Measurements from ENCODE around the gene CYP21A2. TPM values are rescaled to one million over a fixed set of nuclear protein-coding genes. Genes with fewer than 3 reads are reported as not detected.
"Not testable (repeated sequence)": the region's sequence is repeated elsewhere in the genome, so short reads cannot be mapped to it uniquely, and the experiment has no call there.

The CYP21A2 gene
- total and polyA plus RNA-seq, 7 experiments from 2014 or later, result 0.32 to 1.1 (median 0.44) TPM; not detected in 3

GRCh38 chr6:32067521-32067920 is 29.3 kb downstream of the CYP21A2 start:
- DNase-seq; H3K9me3 Mint-ChIP-seq; H3K4me1 Mint-ChIP-seq; H3K27ac Mint-ChIP-seq; POLR2A ChIA-PET; ATAC-seq; H3K4me1 ChIP-seq (ENCODE audit: control insufficient read depth in 2 of 2, insufficient read depth in 2 of 2, low read length in 2 of 2); H3K4me3 ChIP-seq (ENCODE audit: low read length); H3K4me3 Mint-ChIP-seq; H3K27ac ChIP-seq (ENCODE audit: low read depth, low read length); H3K27me3 ChIP-seq (ENCODE audit: control insufficient read depth in 2 of 2, insufficient read depth in 2 of 2, low read length in 2 of 2); H3K9me3 ChIP-seq (ENCODE audit: control insufficient read depth in 2 of 3, low read length in 3 of 3); H3K27me3 Mint-ChIP-seq; H3K36me3 ChIP-seq (ENCODE audit: control insufficient read depth in 2 of 3, insufficient read depth in 3 of 3, low read length in 3 of 3); CTCF ChIA-PET; intact Hi-C loops (cut with micrococcal nuclease): not testable (repeated sequence)
- peaks cover 0 to 14% (median 0%) of the 10 kb centered on the region in 5 donors for H3K36me3 Mint-ChIP-seq

GRCh38 chr6:32068315-32068714 is 30.1 kb downstream of the CYP21A2 start:
- H3K27me3 Mint-ChIP-seq; H3K36me3 ChIP-seq (ENCODE audit: control insufficient read depth in 2 of 3, insufficient read depth in 3 of 3, low read length in 3 of 3); H3K4me1 Mint-ChIP-seq; DNase-seq; H3K4me3 ChIP-seq (ENCODE audit: low read length); H3K4me1 ChIP-seq (ENCODE audit: control insufficient read depth in 2 of 2, insufficient read depth in 2 of 2, low read length in 2 of 2); H3K27me3 ChIP-seq (ENCODE audit: control insufficient read depth in 2 of 2, insufficient read depth in 2 of 2, low read length in 2 of 2); intact Hi-C loops (cut with micrococcal nuclease); H3K27ac ChIP-seq (ENCODE audit: low read depth, low read length); POLR2A ChIA-PET; ATAC-seq; H3K4me3 Mint-ChIP-seq; H3K27ac Mint-ChIP-seq; H3K9me3 ChIP-seq (ENCODE audit: control insufficient read depth in 2 of 3, low read length in 3 of 3); H3K9me3 Mint-ChIP-seq; CTCF ChIA-PET: not testable (repeated sequence)
- peaks cover 0 to 17% (median 0%) of the 10 kb centered on the region in 5 donors for H3K36me3 Mint-ChIP-seq

GRCh38 chr6:32068867-32069266 is 30.7 kb downstream of the CYP21A2 start:
- CTCF ChIA-PET, result no interaction called here

GRCh38 chr6:32069460-32069859 is 31.2 kb downstream of the CYP21A2 start:
- ChIA-PET POLR2A (no interaction called here), CTCF (no interaction called here)
- H3K27ac Mint-ChIP-seq, result no peak overlapping the region
- H3K4me1 ChIP-seq (ENCODE audit: control insufficient read depth in 2 of 2, insufficient read depth in 2 of 2, low read length in 2 of 2), result no peaks in the 10 kb centered on the region
- DNase-seq, result no peak
- intact Hi-C loops (cut with micrococcal nuclease), result no loop called here
- H3K4me1 Mint-ChIP-seq, result peaks cover 0 to 3% (median 0%) of the 10 kb centered on the region in 7 donors
- no peaks in the 10 kb centered on the region for H3K9me3 ChIP-seq (ENCODE audit: control insufficient read depth in 2 of 3, low read length in 3 of 3)
- H3K36me3 ChIP-seq (ENCODE audit: control insufficient read depth in 2 of 3, insufficient read depth in 3 of 3, low read length in 3 of 3), result no peaks in the 10 kb centered on the region
- ATAC-seq, result no peak
- peaks cover 0 to 4% (median 0%) of the 10 kb centered on the region in 5 donors for H3K27me3 Mint-ChIP-seq
- H3K4me3 Mint-ChIP-seq, result no peak overlapping the region
- no peaks in the 10 kb centered on the region for H3K9me3 Mint-ChIP-seq
- H3K4me3 ChIP-seq (ENCODE audit: low read length), result no peak overlapping the region
- no peaks in the 10 kb centered on the region for H3K27me3 ChIP-seq (ENCODE audit: control insufficient read depth in 2 of 2, insufficient read depth in 2 of 2, low read length in 2 of 2)
- H3K36me3 Mint-ChIP-seq, result peaks cover 0 to 11% (median 0%) of the 10 kb centered on the region in 5 donors
- no peak overlapping the region for H3K27ac ChIP-seq (ENCODE audit: low read depth, low read length)

More at GRCh38 chr6:32068867-32069266, 30.7 kb downstream of the CYP21A2 start:
- Mint-ChIP-seq H3K36me3 (peaks cover 0 to 13% (median 0%) of the 10 kb centered on the region in 5 donors), H3K4me3 (no peak overlapping the region), H3K27ac (no peak overlapping the region), H3K27me3 (peaks cover 0 to 4% (median 0%) of the 10 kb centered on the region in 5 donors), H3K4me1 (peaks cover 0 to 3% (median 0%) of the 10 kb centered on the region in 7 donors), H3K9me3 (no peaks in the 10 kb centered on the region)
- Histone ChIP-seq H3K4me3 (ENCODE audit: low read length) (no peak overlapping the region), H3K4me1 (ENCODE audit: control insufficient read depth in 2 of 2, insufficient read depth in 2 of 2, low read length in 2 of 2) (no peaks in the 10 kb centered on the region), H3K36me3 (ENCODE audit: control insufficient read depth in 2 of 3, insufficient read depth in 3 of 3, low read length in 3 of 3) (no peaks in the 10 kb centered on the region), H3K27ac (ENCODE audit: low read depth, low read length) (no peak overlapping the region), H3K9me3 (ENCODE audit: control insufficient read depth in 2 of 3, low read length in 3 of 3) (no peaks in the 10 kb centered on the region), H3K27me3 (ENCODE audit: control insufficient read depth in 2 of 2, insufficient read depth in 2 of 2, low read length in 2 of 2) (no peaks in the 10 kb centered on the region)
- intact Hi-C loops (cut with micrococcal nuclease), result no loop called here
- DNase-seq (no peak), ATAC-seq (no peak)
- POLR2A ChIA-PET, result no interaction called here

GRCh38 chr6:32069878-32070515 is 31.8 kb downstream of the CYP21A2 start:
- Mint-ChIP-seq H3K9me3 (no peaks in the 10 kb centered on the region), H3K27ac (no peak overlapping the region), H3K4me1 (peaks cover 0 to 3% (median 0%) of the 10 kb centered on the region in 7 donors), H3K27me3 (peaks cover 0 to 5% (median 0%) of the 10 kb centered on the region in 5 donors), H3K4me3 (no peak overlapping the region), H3K36me3 (peaks cover 0 to 13% (median 3%) of the 10 kb centered on the region in 5 donors)
- H3K9me3 ChIP-seq (ENCODE audit: control insufficient read depth in 2 of 3, low read length in 3 of 3), result no peaks in the 10 kb centered on the region
- H3K4me1 ChIP-seq (ENCODE audit: control insufficient read depth in 2 of 2, insufficient read depth in 2 of 2, low read length in 2 of 2), result no peaks in the 10 kb centered on the region
- ATAC-seq (no peak), DNase-seq (no peak)
- H3K36me3 ChIP-seq (ENCODE audit: control insufficient read depth in 2 of 3, insufficient read depth in 3 of 3, low read length in 3 of 3), result no peaks in the 10 kb centered on the region
- intact Hi-C loops (cut with micrococcal nuclease), result no loop called here
- H3K27ac ChIP-seq (ENCODE audit: low read depth, low read length), result no peak overlapping the region
- ChIA-PET POLR2A (no interaction called here), CTCF (interaction anchor here (0.7 kb wide), 1 partner anchor 21 kb away, joined by 3 read pairs; no protein-coding TSS in a partner anchor)
- H3K4me3 ChIP-seq (ENCODE audit: low read length), result no peak overlapping the region
- no peaks in the 10 kb centered on the region for H3K27me3 ChIP-seq (ENCODE audit: control insufficient read depth in 2 of 2, insufficient read depth in 2 of 2, low read length in 2 of 2)

- Histone ChIP-seq H3K4me3 (ENCODE audit: low read length) (no peak overlapping the region), H3K27ac (ENCODE audit: low read depth, low read length) (no peak overlapping the region), H3K36me3 (ENCODE audit: control insufficient read depth in 2 of 3, insufficient read depth in 3 of 3, low read length in 3 of 3) (no peaks in the 10 kb centered on the region), H3K4me1 (ENCODE audit: control insufficient read depth in 2 of 2, insufficient read depth in 2 of 2, low read length in 2 of 2) (no peaks in the 10 kb centered on the region), H3K27me3 (ENCODE audit: control insufficient read depth in 2 of 2, insufficient read depth in 2 of 2, low read length in 2 of 2) (no peaks in the 10 kb centered on the region), H3K9me3 (ENCODE audit: control insufficient read depth in 2 of 3, low read length in 3 of 3) (no peaks in the 10 kb centered on the region)
- peaks cover 0 to 3% (median 0%) of the 10 kb centered on the region in 7 donors for H3K4me1 Mint-ChIP-seq
- intact Hi-C loops (cut with micrococcal nuclease), result no loop called here
- peaks cover 0 to 15% (median 8%) of the 10 kb centered on the region in 5 donors for H3K36me3 Mint-ChIP-seq
- no peaks in the 10 kb centered on the region for H3K9me3 Mint-ChIP-seq
- no peak overlapping the region for H3K4me3 Mint-ChIP-seq
- POLR2A ChIA-PET, result no interaction called here
- CTCF ChIA-PET, result no interaction called here
- H3K27ac Mint-ChIP-seq, result no peak overlapping the region
- peaks cover 0 to 11% (median 0%) of the 10 kb centered on the region in 5 donors for H3K27me3 Mint-ChIP-seq
- DNase-seq (no peak), ATAC-seq (no peak)
Observed at GRCh38 chr6:32070814-32071543, 32.8 kb downstream of the CYP21A2 start.
